HL-60 (cell line): Measurements from ENCODE around the gene CCR9.

Experiments used
- DNase-seq, 2 experiments: peaks; one replicate each; pipeline ENCODE4 v3.0.0-alpha.2; 2010 to 2020; ENCODE audit warnings: low read depth in 1 of 2, low spot score in 1 of 2
- H3K27ac ChIP-seq: fragments of 250-450 bp; sonication (Bioruptor Pico); replicated peaks from 2 replicates; pipeline ENCODE4 v1.5.1; 2020; ENCODE audit warnings: mild to moderate bottlenecking, moderate library complexity
- H3K27me3 ChIP-seq: fragments of 250-450 bp; sonication (Bioruptor Pico); 2 replicates; pipeline ENCODE4 v1.5.1; 2021; ENCODE audit warnings: mild to moderate bottlenecking, moderate library complexity; ENCODE audit not compliant: insufficient read depth, poor library complexity, severe bottlenecking
- H3K4me3 ChIP-seq: replicated peaks from 2 replicates; pipeline ENCODE4 v1.5.1; 2011; ENCODE audit warnings: mild to moderate bottlenecking, control low read depth, low read length; ENCODE audit not compliant: insufficient read depth
- GABPA ChIP-seq: IDR thresholded peaks from 2 replicates; pipeline ENCODE4 v1.6.1; 2012; ENCODE audit warnings: low read depth
- POLR2AphosphoS5 ChIP-seq: IDR thresholded peaks from 2 replicates; pipeline ENCODE4 v1.6.1; 2012; ENCODE audit warnings: low read depth
- SPI1 ChIP-seq: IDR thresholded peaks from 2 replicates; pipeline ENCODE4 v1.6.1; 2012; ENCODE audit warnings: low read depth, mild to moderate bottlenecking, borderline replicate concordance
- TF ChIP-seq, protein P1 (sequence below): IDR thresholded peaks from one replicate; pipeline ENCODE4 v1.5.1; 2011; ENCODE audit warnings: low read length, control low read depth, inconsistent platforms; ENCODE audit not compliant: insufficient read depth
- TF ChIP-seq, protein P2 (sequence below): IDR thresholded peaks from 2 replicates; pipeline ENCODE4 v1.6.1; 2012; ENCODE audit warnings: low read depth; ENCODE audit not compliant: insufficient replicate concordance

CCR9 gene

GRCh38 chr3:45921158-45922038 lies 35.1 kb downstream of the CCR9 start:
- no peak overlapping the region for H3K4me3 ChIP-seq
- H3K27ac ChIP-seq = no peak overlapping the region
- TF ChIP-seq SPI1 (no peak), POLR2AphosphoS5 (no peak), GABPA (no peak)
- TF ChIP-seq, protein P1, sequence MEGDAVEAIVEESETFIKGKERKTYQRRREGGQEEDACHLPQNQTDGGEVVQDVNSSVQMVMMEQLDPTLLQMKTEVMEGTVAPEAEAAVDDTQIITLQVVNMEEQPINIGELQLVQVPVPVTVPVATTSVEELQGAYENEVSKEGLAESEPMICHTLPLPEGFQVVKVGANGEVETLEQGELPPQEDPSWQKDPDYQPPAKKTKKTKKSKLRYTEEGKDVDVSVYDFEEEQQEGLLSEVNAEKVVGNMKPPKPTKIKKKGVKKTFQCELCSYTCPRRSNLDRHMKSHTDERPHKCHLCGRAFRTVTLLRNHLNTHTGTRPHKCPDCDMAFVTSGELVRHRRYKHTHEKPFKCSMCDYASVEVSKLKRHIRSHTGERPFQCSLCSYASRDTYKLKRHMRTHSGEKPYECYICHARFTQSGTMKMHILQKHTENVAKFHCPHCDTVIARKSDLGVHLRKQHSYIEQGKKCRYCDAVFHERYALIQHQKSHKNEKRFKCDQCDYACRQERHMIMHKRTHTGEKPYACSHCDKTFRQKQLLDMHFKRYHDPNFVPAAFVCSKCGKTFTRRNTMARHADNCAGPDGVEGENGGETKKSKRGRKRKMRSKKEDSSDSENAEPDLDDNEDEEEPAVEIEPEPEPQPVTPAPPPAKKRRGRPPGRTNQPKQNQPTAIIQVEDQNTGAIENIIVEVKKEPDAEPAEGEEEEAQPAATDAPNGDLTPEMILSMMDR = no peak
- TF ChIP-seq, protein P2, sequence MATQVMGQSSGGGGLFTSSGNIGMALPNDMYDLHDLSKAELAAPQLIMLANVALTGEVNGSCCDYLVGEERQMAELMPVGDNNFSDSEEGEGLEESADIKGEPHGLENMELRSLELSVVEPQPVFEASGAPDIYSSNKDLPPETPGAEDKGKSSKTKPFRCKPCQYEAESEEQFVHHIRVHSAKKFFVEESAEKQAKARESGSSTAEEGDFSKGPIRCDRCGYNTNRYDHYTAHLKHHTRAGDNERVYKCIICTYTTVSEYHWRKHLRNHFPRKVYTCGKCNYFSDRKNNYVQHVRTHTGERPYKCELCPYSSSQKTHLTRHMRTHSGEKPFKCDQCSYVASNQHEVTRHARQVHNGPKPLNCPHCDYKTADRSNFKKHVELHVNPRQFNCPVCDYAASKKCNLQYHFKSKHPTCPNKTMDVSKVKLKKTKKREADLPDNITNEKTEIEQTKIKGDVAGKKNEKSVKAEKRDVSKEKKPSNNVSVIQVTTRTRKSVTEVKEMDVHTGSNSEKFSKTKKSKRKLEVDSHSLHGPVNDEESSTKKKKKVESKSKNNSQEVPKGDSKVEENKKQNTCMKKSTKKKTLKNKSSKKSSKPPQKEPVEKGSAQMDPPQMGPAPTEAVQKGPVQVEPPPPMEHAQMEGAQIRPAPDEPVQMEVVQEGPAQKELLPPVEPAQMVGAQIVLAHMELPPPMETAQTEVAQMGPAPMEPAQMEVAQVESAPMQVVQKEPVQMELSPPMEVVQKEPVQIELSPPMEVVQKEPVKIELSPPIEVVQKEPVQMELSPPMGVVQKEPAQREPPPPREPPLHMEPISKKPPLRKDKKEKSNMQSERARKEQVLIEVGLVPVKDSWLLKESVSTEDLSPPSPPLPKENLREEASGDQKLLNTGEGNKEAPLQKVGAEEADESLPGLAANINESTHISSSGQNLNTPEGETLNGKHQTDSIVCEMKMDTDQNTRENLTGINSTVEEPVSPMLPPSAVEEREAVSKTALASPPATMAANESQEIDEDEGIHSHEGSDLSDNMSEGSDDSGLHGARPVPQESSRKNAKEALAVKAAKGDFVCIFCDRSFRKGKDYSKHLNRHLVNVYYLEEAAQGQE = no peak
- no peak for DNase-seq
- no peaks in the 10 kb centered on the region for H3K27me3 ChIP-seq

GRCh38 chr3:45922039-45922326 lies 35.6 kb downstream of the CCR9 start:
- no peak overlapping the region for H3K27ac ChIP-seq

DNA sequence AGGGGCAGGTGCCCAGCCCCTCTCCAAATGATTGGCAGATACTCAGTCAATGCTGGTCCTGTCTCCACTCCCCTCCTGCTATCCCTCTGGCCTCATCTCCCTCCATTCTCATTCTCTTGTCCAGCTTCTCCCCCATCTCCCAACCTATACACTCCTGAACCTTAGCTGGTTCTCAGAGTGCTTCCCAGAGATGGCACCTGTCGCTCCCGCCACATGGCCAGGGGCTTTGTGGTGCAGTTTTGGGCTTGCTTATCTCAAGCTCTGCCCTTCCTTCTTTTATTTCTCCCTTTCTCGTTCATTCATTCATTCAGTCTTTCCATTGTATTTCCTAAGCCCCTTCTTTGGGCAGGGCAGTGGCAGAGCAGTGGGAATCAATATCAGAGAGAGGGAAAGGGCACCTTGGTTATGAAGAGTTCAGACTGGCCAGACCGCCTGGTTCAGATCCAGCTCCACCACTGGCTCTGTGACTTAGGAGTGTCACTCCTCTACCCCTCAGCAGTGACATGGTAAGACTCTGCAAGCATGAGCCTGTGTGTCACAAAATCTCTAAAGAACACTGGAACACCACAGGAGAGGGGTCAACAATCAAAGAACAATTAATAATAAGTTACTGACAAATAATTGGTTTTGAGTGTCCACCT lies 36.7 kb downstream of the CCR9 start:
- H3K27ac ChIP-seq = no peak overlapping the region
- H3K4me3 ChIP-seq = no peak overlapping the region
- DNase-seq = no peak
- no peaks in the 10 kb centered on the region for H3K27me3 ChIP-seq
- TF ChIP-seq SPI1 (no peak), POLR2AphosphoS5 (no peak), GABPA (no peak)
- TF ChIP-seq, protein P1 = no peak
- TF ChIP-seq, protein P2 = no peak

More at GRCh38 chr3:45922039-45922326, 35.6 kb downstream of the CCR9 start:
- Histone ChIP-seq H3K4me3 (no peak overlapping the region), H3K27me3 (no peaks in the 10 kb centered on the region)
- DNase-seq = no peak
- TF ChIP-seq, protein P2 = no peak
- no peak for TF ChIP-seq GABPA
- no peak for TF ChIP-seq POLR2AphosphoS5
- TF ChIP-seq SPI1 = no peak
- TF ChIP-seq, protein P1 = no peak
